BJ (cell line): ENCODE data around the gene ALPP. TPM values are rescaled to one million over a fixed set of nuclear protein-coding genes. Genes with fewer than 3 reads are reported as not detected.
"Not testable (repeated sequence)": the region's sequence is repeated elsewhere in the genome, so short reads cannot be mapped to it uniquely, and the experiment has no call there.

Source experiments
- CTCF ChIA-PET: fragments of 350-600 bp; formaldehyde crosslinking; extraction: SDS; loops from one replicate; lab custom pipeline; 2021; ENCODE audit warnings: antibody characterized with exemption, inconsistent platforms; lab: Yijun Ruan, JAX
- POLR2A ChIA-PET: fragments of 300-600 bp; sonication (Branson Sonifier 250); formaldehyde crosslinking; extraction: SDS; loops from one replicate; lab custom pipeline; 2021; ENCODE audit warnings: antibody characterized with exemption; lab: Charles Lee
- DNase-seq: peaks from one replicate; pipeline ENCODE4 v3.0.0-alpha.2; 2011; ENCODE audit warnings: low read depth
- H3K27me3 ChIP-seq: 2 replicates; pipeline ENCODE4 v1.6.0; 2011; ENCODE audit warnings: low read length; ENCODE audit not compliant: control insufficient read depth, insufficient read depth
- H3K36me3 ChIP-seq: 2 replicates; pipeline ENCODE4 v1.5.1; 2011; ENCODE audit warnings: low read length; ENCODE audit not compliant: control insufficient read depth, insufficient read depth
- H3K4me3 ChIP-seq: 2 replicates; pipeline ENCODE4 v1.5.1; 2011; ENCODE audit warnings: low read depth, mild to moderate bottlenecking, control low read depth, low read length
- CTCF ChIP-seq: IDR thresholded peaks from 2 replicates; pipeline ENCODE4 v1.5.1; 2011; ENCODE audit warnings: low read depth, mild to moderate bottlenecking, control low read depth, inconsistent platforms, low read length, moderate library complexity; ENCODE audit not compliant: insufficient read depth
- polyA plus RNA-seq: library from polyadenylated mRNA; depleted of rRNA; stranded (reverse); fragments of >200 nt; gene quantifications from 2 replicates; pipeline ENCODE4 v1.2.3, GENCODE V29; 2011

Gene ALPP
- polyA plus RNA-seq, 1 experiment, result not detected

GRCh38 chr2:232363784-232364615 is 14.6 kb upstream of the ALPP start:
- no peak overlapping the region for H3K4me3 ChIP-seq
- no peak for DNase-seq
- no peaks in the 10 kb centered on the region; the same call in 1 of the 2 replicates for H3K27me3 ChIP-seq
- POLR2A ChIA-PET, result no interaction called here
- CTCF ChIA-PET, result interaction anchor here (1.3 to 2.0 kb wide), 4 partner anchors 11 to 440 kb away, joined by 3 to 6 read pairs (median 4); partner anchors contain the start of gene ALPP
- TF ChIP-seq CTCF, result no peak
- no peaks in the 10 kb centered on the region for H3K36me3 ChIP-seq

- POLR2A ChIA-PET, result not testable (repeated sequence)
Measured at GRCh38 chr2:232364806-232365594, 13.6 kb upstream of the ALPP start.

GRCh38 chr2:232365621-232366321 is 12.8 kb upstream of the ALPP start:
- no peak for DNase-seq
- ChIA-PET CTCF (interaction anchor here (0.6 to 2.1 kb wide), 11 partner anchors 9 to 466 kb away, joined by 3 to 6 read pairs (median 4); no protein-coding TSS in a partner anchor), POLR2A (interaction anchor here (0.6 kb wide), 1 partner anchor 64 kb away, joined by 11 read pairs; no protein-coding TSS in a partner anchor)
- no peaks in the 10 kb centered on the region for H3K36me3 ChIP-seq
- H3K4me3 ChIP-seq, result no peak overlapping the region
- TF ChIP-seq CTCF, result peak; percentile 59
- no peaks in the 10 kb centered on the region; the same call in 1 of the 2 replicates for H3K27me3 ChIP-seq

More at GRCh38 chr2:232364806-232365594, 13.6 kb upstream of the ALPP start:
- H3K36me3 ChIP-seq, H3K4me3 ChIP-seq, H3K27me3 ChIP-seq, DNase-seq: not testable (repeated sequence)
- CTCF ChIA-PET, result interaction anchor here (0.6 to 2.0 kb wide), 13 partner anchors 10 to 465 kb away, joined by 3 to 6 read pairs (median 4); partner anchors contain the start of gene ALPP

GRCh38 chr2:232366461-232366860 is 12.1 kb upstream of the ALPP start:
- POLR2A ChIA-PET, result interaction anchor here (0.6 kb wide), 1 partner anchor 63 kb away, joined by 11 read pairs; no protein-coding TSS in a partner anchor
- CTCF ChIA-PET, result interaction anchor here (0.7 to 2.8 kb wide), 11 partner anchors 8 to 467 kb away, joined by 3 to 13 read pairs (median 4); partner anchors contain the start of gene ALPP

GRCh38 chr2:232367016-232367415 is 11.5 kb upstream of the ALPP start:
- ChIA-PET POLR2A (no interaction called here), CTCF (interaction anchor here (0.7 to 2.8 kb wide), 7 partner anchors 11 to 467 kb away, joined by 3 to 13 read pairs (median 3); partner anchors contain the start of gene ALPP)
- DNase-seq, result no peak
- no peak overlapping the region for H3K4me3 ChIP-seq
- no peaks in the 10 kb centered on the region for H3K36me3 ChIP-seq
- no peak for TF ChIP-seq CTCF
- H3K27me3 ChIP-seq, result no peaks in the 10 kb centered on the region; the same call in 1 of the 2 replicates

More at GRCh38 chr2:232366461-232366860, 12.1 kb upstream of the ALPP start:
- not testable (repeated sequence) for DNase-seq, H3K27me3 ChIP-seq, H3K36me3 ChIP-seq, H3K4me3 ChIP-seq
